Activated CD4-positive, alpha-beta T cell treated with anti-CD3 and anti-CD28 coated beads for 24 hours (primary cell): Measurements from ENCODE around the gene STK11.

ENCODE experiments used
- DNase-seq, 2 donors: peaks; one replicate each; pipeline ENCODE4 v3.0.0-alpha.2; 2020; ENCODE audit warnings: low read depth in 2 of 2

STK11 gene

GRCh38 chr19:1250437-1251260, 45.1 kb downstream of the STK11 start:
- DNase-seq = no peak

- peak in 1 of 2 donors; percentile 48 for DNase-seq
Observed at GRCh38 chr19:1251330-1252220, 46.0 kb downstream of the STK11 start.

DNA sequence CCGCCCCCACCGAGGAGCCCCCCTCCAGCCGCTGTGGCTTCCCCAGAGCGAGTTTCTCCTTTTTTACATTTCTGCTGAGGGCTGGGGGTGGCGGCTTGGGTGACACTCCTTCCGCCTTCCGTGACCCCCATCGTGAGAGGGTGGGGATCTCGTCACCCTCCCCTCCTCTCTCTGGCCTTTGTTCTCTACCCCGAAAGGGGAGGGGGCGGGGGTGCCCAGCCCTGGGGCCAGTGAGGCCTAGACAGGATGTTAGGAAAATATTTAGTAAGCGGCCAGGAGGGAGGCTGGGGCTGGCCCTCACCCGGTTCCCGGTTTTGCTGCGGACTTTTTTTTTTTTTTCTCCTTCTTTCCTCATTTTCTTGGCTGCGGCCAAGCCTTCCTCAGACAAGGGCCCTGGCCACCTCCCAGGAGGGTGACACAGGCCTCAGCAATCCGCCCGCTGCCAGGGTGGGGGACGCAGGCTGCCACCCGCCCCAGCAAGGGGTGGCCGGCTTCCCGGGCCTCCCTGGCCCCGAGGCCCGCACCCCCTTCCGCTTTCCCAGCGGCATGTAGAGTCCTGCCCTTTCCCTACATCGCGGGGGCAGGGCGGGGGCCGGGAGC, 46.7 kb downstream of the STK11 start:
- peak in 1 of 2 donors; percentile 49 for DNase-seq

DNA sequence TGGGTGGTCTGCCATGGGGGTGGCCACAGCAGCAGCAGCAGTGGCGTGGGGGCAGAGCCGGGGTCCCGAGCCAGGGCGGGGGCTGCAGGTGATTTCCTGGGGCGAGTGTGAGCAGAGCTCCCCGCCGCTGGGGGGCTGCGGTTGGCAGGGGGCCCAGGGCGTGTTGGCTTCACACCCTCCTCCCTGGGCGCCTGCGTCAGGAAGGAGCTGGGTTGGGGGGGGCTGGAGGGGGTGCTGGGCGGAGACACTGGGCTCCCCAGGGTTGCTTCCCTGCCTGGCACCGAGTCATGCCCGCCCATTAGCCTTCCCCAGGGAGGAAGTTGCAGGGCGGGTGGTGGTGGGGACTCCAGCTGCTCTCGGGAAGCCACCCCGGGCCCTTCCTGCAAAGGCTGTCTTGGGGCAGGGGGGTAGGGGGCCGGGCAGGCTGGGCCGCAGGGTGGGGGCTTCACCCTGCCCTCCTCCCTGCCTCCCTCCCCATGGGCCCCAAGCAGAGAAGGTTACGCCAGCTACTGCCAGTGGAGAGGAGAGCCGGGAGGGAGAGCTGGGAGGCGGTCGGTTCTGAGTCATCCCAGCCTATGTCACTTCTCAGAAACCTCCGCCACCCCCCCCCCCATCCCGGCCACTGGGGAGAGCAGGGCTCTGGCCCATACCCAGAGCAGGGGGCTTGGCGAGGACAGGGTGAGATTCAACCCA, 47.4 kb downstream of the STK11 start:
- DNase-seq = peak in 1 of 2 donors; percentile 69

- no peak for DNase-seq
Observed at GRCh38 chr19:1253514-1254080, 48.0 kb downstream of the STK11 start.

GRCh38 chr19:1254081-1254527, 48.5 kb downstream of the STK11 start:
- DNase-seq = no peak

- DNase-seq = no peak
Observed at GRCh38 chr19:1254530-1255185, 49.1 kb downstream of the STK11 start.

- DNase-seq = no peak
Observed at GRCh38 chr19:1255186-1256161, 49.9 kb downstream of the STK11 start.

DNA sequence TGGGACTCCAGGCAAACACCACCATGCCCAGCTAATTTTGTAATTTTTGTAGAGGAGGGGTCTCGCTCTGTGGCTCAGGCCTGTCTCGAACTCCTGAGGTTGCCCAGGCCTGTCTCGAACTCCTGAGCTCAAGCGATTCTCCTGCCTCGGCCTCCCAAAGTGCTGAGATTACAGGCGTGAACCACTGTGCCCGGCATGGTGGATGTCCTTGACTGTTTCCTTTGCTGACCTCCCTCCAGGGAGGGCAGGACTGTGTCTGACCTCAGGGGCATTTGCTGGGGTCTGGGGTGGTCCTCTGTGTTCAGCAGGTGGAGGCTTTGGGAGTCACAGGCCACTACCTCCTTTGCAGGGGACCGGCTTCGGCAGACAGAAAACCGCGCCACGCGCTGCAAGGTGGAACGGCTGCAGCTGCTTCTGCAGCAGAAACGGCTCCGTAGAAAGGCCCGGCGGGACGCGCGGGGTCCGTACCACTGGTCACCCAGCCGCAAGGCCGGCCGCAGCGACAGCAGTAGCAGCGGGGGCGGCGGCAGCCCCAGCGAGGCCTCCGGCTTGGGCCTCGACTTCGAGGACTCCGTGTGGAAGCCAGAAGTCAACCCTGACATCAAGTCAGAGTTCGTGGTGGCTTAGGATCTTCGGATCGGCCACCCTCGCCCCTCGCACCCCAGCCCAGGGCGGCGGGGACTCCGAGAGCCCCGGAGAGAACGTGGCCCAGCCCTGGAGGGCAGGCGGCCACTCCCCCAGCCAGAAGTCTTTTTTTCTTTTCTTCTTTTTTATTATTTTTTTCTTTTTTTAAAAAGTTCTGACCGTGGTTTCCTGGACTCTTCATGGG, 51.3 kb downstream of the STK11 start:
- DNase-seq = no peak

DNA sequence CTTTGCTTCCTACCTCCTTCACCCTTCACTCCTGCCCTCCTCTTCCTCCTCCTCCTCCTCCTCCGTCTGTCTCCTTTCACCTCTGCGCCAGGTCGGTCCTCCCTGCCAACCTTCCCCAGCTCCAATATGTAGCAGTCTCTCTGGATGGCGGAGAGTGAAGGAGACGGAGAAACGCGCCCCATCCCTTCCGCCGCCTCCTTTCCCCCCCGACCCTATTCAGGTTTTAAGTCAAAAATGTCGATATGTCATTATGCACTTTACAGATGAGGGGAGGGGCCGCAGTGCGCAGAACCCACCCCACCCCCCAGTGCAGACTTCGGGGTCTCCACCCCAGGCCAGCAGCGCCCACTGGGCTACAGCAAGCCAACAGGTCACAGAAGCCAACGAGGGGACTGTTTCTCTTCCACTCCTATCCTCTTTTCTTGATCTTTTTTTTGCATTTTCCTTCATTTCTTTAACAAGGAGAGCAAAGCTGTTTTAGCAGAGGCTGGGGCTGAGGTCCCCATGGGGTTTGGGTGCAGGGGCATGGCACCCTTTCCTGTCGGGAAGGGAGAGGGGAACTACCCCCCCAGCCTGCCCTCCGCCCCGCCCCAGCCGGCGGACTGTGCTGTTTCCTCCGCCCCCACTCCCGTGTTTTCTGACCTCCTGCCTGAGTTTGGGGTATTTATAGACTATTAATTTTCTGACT, 52.0 kb downstream of the STK11 start:
- no peak for DNase-seq

DNA sequence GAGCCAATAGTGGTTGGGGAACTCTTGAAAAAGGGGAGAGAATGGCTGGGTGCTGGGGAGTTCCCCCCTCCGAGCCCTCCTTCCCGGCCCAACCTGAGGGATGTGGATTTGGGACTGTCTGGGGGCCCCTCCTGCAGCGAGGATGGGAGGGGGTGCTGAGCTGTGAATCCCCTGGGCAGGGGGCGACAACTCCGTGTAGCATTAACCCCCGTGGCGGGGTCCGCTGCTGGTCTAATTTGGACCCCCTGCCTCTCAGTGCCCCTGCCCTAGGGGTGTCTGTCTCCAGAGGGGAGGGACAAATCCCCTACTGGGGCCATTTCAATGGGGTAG, 52.5 kb downstream of the STK11 start:
- DNase-seq = no peak

GRCh38 chr19:1258707-1259205, 53.2 kb downstream of the STK11 start:
- DNase-seq = no peak

DNA sequence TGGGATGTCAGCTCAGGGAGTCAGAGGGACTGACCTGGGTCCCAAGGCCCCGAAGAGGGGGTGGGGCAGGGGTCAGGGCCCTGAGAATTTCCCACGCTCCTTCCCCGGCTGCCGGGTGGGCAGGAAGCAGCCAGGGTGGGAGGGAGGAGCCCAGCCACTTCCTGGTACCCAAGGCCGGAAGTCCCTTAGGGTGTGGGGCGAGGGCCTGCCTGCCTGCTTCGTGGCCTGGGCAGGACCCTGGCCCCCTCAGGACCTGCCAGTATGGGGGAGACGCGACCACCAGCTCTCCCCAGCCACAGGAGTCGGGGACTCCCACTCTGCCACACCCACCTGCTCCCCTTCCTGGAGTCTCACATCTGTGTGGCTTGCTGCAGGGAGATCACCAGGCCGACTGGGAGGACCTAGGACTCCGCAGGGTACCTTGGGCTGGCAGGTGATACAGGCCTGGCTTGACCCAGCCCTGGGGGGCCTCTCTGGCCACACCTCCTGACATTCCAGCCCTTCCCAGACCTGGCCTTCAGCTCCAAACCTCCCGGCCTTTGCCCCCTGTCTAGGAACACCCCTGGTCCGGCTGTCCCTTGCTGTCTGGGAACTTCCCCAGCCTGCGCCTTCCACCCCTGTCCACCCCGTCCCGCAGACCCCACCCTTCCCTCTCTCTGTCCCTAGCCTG, 53.8 kb downstream of the STK11 start:
- DNase-seq = peak in 1 of 2 donors; percentile 63

GRCh38 chr19:1259876-1260748, 54.5 kb downstream of the STK11 start:
- DNase-seq = no peak

DNA sequence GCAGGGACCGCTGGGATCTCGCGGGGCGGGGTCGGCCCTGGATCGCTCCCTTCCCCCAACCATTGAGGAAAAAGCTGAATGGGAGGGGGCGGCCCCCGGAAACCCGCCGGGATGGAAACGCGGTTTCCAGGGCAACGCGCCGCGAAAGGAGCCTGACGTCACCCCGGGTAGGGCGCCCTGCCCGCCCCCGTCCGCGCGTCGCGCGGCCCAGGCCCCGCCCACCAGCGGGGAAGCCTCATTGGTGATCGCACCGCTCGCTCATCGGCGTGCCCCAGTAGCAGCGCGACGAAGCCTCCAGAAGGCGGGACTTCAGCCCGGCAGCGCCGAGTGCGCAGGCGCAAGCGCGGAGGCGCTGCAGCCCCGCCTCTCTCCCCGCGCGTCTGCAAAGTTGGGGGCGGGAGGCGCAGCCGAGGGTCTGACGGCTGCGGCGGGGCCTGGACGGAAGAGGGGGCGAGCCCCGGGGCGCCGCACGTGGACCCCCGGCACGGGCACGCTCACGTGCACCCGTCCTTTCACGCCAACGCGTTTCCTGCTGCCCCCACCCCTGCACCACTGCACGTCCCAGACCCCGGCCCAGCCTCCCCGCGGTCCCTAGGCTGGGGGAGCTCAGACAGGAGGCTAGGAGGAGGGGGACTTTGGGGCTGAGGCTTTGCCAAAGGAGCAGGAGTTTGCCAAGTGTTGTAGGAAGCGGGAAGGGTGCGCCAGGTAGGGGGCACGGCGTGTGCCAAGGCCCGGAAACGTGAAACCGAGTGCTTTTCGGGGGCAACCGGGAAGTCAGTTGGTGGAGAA, 55.4 kb downstream of the STK11 start:
- peak; percentile 95 for DNase-seq

GRCh38 chr19:1261538-1261797, 55.9 kb downstream of the STK11 start:
- no peak for DNase-seq
